GM12892 (cell line): Measurements from ENCODE around the gene BCL7A.

Experiments
- DNase-seq: peaks from one replicate; pipeline ENCODE4 v3.0.0; 2011; ENCODE audit not compliant: insufficient read length
- FAIRE-seq: peaks from 2 replicates; lab custom pipeline; 2011; peaks lifted over from hg19 to GRCh38; lab: Jason Lieb, UNC
- POLR2A ChIP-seq: IDR thresholded peaks from 2 replicates; pipeline ENCODE4 v1.6.1; 2011; ENCODE audit warnings: low read depth, low read length, control low read depth
- POLR2AphosphoS5 ChIP-seq: IDR thresholded peaks from 2 replicates; pipeline ENCODE4 v1.6.1; 2011; ENCODE audit warnings: low read depth, low read length, control low read depth
- TAF1 ChIP-seq: IDR thresholded peaks from 2 replicates; pipeline ENCODE4 v1.6.1; 2011; ENCODE audit warnings: low read depth, mild to moderate bottlenecking, control low read depth, low read length, borderline replicate concordance

BCL7A gene

DNA sequence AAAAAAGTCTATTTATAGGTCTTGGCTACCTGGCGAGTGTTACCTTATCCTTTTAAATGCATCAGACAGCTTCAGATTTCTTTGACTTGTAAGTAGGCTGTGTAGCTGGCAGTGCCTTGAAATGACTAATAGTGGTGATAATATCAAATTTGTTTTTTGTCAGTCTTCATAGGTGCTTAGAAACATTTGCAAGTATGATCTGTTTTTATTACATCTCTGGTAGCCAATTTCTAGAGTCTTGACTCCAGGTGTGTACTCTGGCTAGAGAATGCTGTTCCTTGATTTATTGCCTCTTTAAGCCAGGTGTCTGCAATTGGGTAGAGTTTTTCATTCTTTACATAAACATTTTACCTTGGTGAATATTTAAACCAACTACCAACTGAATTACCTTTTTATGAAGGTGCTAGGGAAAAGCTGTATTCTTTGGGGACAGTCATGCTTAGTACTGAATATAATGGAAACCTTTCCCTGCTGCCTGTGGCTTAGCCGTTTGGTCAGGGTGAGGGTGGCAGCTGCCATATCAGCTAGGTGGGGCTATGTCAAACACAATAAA is 89.5 kb downstream of the BCL7A start:
- DNase-seq (no peak), FAIRE-seq (no peak)
- TF ChIP-seq TAF1: no peak
- no peak for TF ChIP-seq POLR2AphosphoS5
- TF ChIP-seq POLR2A: no peak
